GM21576 (cell line): Measurements from ENCODE around the gene PIMREG.

Experiments
- ATAC-seq: cut with Tn5 transposase; IDR thresholded peaks from one replicate; pipeline ENCODE4 v1.9.1; 2021; ENCODE audit warnings: mild to moderate bottlenecking, moderate library complexity; ENCODE audit not compliant: unreplicated experiment

PIMREG gene, protein sequence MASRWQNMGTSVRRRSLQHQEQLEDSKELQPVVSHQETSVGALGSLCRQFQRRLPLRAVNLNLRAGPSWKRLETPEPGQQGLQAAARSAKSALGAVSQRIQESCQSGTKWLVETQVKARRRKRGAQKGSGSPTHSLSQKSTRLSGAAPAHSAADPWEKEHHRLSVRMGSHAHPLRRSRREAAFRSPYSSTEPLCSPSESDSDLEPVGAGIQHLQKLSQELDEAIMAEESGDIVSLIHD

DNA sequence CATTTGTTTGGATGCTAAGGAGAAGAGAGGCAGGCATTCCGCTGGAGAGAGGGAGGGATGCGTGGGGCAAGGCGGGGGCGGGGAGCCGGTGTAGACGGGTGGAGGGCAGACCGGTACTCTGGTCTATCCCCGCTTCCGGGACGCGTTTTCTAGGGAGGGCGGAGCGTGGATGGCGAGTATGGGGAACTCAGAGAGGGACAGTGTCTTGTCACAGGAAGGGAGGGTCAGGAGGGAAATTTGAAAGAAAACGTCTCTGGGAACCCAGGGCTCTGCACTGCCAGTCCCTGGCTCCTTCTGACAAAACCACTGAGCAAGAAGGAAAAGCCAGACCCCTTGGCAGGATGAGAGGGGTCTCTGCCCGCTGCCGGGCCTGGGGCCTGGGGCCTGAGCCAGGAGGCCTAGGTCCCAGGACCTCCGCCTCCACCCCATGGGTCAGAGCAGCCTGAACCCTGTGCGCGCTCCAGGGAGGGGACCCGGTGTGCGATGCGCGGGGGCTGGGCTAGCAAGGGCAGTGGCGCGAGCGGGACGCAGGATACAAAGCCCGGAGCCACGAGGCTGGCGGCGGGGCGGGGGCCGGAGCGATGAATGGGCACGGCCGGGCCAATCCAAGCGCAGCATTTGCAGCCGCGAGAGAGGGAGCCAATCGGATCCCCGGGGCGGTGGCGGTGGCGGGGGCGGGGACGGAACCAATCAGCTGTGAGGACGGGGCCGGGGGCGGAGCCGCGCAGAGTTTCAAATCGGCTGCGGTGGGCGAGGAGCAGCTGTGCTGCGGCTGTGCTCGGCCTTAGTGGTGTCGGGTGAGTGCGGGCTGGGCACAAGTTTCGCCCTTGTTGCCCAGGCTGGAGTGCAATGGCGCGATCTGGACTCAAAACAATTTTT is at the start of gene PIMREG:
Gene PIMREG (plus strand): TSS at position 764 of the 879 bp plus-strand sequence. CDS start 656 bp downstream, outside the sequence.
- ATAC-seq = peak; percentile 74

- ATAC-seq = no peak
Measured at GRCh38 chr17:6398955-6399354, 45.3 kb upstream of the PIMREG start.

- no peak for ATAC-seq
Measured at GRCh38 chr17:6402258-6402657, 42.0 kb upstream of the PIMREG start.

GRCh38 chr17:6408276-6408675 is 36.0 kb upstream of the PIMREG start:
- ATAC-seq = no peak

DNA sequence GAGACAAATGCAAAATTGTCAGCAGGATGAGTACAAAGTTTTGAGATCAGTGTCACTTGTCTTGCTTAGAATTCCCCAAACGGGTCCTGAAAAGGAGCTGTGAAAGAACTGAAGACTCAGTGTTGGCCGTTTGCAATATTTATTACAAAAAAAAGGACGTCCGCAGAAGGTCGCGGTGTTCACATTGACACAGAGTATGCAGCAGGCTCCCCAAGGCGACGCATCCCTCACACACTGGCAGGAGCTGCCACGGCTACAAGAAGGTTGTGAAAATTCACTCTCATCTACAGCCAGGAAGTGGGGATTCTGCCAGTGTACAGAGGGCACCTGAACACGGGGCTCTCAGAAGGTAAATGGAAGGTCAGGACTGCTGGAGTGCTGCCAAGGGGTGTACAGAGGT is 35.5 kb upstream of the PIMREG start:
- ATAC-seq = no peak

DNA sequence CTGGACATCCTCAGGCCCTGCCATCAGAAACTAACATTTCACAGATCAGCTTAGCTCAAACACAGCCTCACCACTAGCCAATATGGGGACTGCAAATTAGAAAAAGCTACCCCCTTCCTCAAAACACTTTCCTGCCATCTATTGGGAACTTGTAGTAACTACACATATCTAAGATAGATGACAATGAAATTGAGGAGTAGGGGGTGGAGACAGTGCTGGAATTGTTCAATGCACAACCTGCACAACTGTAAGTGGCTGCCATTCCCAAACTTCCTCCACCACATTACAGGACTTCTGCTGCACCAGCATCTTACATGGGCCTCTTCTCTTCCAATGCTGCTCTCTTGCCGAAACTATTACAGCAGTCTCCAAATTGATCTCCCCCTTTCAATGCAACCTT is 31.2 kb upstream of the PIMREG start:
- no peak for ATAC-seq

DNA sequence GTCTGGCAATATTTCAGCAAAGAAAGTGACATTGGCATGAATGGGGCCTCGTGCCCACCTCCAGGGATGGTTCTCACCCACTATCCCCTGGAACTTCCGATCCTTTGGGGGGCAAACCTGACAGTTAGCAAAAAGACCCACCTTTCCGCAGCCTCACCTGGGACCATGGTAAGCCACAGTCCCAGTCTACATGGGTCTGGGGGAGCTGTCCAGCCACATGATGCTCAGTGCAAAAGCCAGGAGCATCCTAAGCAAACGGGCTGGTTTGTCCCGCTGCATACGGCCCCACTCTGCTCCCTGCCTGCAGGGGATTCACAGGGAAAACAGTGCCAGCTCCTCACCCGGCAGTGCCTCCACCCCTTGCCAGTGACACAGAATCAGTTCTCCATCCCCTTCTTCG is 28.6 kb upstream of the PIMREG start:
- ATAC-seq = no peak

DNA sequence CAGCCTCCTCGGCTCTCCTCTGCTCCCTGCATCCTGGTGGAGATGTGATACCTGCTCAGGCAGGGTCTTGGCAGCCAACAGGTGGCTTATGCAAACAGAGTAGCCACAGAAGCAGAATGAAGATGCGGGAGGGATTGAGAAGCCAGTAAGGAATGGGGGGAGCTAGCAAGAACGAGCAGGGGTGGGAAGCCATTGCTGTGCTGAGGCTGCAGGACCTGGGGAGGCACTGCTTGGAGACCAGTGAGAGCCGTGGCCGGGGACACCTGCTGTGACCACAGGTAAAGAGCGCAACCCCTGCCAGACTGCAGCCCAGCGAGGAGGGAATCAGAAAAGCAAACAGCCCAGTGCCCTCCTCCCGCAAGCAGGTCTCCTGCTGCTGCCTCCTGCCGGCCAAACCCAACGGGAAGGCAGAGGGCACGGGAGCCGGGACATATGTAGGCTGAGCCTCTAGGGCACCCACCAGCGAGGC is 24.0 kb upstream of the PIMREG start:
- no peak for ATAC-seq

DNA sequence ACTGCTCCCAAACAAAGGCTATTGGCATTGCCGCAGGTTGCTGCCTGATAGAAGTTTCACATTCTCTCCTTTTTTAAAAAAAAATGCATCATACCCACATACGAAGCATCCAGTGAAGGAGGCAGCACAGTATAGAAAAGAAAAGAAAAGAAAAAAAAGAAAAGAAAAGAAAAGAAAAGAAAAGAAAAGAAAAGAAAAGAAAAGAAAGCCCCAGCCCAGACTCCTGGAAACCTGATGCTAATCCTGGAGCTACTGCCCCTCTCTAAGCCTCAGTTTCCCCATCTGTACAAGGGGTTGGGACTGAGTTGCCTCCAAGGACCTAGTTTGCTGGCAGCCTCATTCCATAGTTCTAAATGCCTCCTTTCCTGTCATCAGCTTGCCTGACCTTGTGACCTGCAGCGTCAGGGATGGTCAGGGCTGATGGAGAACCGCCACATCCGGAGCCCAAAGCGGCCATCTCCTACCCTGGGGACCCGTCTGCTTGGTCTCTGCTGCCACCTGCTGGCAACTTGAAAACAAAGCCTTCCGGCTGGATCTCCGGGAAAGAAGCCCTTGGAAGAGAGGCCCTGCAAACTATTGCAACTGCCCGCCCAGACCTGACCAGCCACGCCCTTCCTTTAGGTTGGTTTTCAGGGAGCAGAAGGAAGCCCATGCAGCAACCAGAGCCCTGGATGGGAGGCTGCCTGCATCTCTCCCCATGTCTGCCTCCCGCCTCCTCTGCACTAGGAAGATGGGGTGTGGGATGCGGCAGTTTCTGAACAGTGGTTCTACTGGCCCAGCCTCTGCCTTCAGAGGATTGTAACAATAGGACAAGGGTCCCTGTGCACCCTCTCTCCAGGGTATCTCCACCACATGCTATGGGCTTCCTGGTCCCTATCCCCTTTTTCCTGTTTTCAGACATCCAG is 22.3 kb upstream of the PIMREG start:
- ATAC-seq = no peak

DNA sequence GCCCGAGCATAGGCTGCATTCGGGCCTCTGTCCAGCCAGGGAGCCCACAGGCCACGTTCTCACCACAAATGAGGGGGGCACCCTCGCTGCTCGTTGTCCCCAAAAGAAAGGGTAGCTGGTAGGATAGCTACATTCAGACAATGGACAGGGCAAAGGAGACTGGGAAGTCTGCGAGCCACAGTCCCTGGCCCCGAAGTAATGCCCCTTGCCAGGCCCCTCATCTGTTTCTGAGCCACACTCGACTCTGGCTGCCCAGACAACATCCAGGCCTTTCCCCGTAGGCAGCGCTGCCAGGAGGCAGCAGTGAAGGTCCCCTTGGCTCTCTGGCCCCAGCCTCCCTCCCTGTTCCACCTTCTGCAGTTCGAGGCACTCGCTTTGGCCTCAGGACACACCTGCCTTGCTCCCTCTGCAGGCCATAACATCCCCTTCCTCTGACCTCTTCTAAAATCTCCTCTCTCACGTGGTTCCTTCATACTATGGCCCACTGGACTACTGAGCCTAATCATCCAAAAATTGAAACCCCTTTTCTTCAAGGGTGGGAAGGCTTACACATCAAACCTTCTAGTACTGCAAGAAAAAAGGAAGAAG is 21.5 kb upstream of the PIMREG start:
- no peak for ATAC-seq

DNA sequence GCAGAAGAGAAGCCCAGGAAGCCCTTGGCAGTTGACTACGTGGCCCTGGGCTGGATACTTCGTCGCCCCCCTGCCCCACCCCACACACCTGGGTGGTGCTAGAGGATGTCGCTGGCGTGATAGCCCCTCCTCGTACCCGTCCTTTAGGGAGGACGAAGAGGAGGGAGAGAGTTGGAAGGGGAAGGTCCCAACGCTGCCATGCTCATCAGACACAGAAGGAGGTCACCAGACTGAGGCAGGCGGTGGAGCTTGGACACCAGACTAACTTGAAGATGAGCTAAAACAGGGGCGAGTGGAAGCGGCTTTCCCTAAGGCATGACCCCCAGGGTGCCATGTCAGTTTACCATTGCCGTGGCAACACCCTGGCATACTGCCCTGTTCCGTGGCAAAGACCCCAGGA is 20.3 kb upstream of the PIMREG start:
- ATAC-seq = no peak

DNA sequence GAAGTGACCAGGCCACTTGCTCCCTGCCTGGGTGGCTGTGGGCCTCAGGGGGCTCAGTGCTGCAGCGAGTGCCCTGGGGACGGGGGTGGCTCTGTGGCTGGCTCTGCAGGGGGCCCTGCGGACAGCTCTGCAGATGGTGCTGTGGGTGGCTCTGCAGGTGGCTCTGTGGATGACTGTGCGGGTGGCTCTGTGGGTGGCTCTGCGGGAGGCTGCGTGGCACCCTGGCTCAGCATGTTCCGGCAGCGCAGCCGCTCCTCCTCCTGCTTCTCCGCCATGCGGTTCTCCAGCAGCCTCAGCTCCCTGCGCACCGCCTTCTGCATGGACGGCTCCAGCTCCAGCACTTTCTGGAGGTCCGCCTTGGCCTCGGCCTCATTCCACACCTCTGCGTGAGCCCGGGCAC is 18.8 kb upstream of the PIMREG start:
- ATAC-seq = no peak

DNA sequence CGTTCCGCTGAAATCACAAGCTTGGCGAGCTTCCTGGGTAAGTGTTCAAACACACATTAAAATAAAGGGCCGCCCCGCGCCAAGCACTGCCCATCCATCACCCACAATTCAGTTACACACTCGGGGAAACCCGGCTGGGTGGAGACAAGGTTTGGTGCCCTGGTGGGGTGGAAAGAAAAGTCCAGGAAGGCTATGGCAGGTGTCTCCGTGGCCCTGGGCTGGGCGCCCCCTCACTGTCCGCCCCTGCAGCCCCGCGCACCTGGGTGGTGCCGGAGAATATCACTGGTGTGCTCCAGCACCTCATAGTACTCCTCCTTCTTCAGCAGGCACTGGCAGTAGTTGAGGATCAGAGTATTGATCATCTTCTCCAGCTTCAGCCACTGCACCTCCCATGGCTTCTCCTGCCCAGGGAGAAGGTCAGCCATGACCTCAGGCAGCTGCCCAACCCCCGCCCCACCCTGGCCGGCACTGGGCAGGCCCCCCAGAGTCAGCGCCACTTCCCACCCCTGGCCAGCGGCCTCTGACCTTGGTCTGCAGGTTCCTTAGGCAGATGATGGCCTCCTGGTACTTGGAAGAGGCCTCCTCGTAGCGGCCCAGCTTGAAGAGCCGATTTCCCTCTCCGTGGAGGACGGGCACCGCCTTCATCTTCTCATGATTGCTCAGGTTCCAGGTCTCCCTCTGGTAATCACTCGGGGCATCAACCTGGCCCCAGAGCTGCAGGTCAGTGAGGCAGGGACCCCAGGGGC is 17.7 kb upstream of the PIMREG start:
- ATAC-seq = no peak

DNA sequence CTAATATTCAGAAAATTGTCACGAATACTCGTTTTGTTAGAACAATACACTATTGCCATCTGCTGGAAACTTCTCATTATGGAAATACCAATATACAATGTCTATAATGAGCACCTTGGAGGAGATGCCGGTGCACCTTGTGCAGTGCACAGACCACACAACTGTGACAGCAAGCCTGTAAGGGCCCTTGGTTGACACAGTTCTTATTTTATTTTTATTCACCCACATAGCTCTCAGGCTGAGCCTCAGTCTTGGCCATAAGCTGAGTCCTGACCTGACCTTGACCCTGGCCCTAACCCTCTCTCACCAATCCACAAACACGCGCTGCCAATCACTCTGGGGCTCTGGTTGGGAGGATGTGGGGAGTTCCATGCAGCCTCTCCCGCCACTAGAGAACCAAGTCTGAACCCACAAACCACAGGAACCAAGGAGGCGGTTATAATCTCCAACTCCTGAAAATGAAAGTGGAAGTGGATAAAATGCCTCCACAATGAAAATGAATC is 16.9 kb upstream of the PIMREG start:
- no peak for ATAC-seq

DNA sequence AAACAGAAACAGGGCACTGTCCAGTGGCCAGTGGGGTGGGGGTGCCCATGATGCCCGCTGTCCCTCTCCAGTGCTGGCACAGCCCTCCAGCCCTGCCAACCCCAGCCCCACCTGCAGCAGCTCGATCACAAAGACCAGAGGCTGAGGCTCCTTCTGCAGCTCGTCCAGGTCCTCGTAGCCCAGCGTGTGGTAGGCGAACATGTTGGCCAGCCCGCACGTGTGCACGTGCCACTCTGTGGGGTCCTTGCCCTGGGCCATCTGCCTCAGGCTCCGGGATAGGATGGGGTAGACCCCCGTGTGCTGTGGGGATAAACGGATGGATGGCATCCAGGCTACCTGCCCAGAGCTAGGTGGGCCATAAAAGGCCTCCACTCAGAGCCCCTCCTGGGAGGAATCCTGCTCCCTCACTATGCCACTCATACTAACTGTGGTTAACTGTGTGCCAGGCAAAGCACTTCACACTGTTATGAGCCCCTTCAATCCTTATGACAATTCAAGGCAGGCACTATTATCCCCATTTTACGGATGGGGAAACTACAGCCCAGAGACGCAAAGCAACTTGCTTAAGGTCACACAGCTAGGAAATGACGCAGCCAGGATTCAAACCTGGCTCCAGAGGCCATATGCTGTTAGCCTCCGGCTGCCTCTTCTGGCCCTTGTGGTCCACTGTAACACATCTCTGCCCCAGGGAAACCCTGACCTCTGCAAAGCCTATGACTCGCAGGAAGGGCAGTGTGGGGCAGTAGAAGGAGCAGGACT is 15.9 kb upstream of the PIMREG start:
- ATAC-seq = no peak

DNA sequence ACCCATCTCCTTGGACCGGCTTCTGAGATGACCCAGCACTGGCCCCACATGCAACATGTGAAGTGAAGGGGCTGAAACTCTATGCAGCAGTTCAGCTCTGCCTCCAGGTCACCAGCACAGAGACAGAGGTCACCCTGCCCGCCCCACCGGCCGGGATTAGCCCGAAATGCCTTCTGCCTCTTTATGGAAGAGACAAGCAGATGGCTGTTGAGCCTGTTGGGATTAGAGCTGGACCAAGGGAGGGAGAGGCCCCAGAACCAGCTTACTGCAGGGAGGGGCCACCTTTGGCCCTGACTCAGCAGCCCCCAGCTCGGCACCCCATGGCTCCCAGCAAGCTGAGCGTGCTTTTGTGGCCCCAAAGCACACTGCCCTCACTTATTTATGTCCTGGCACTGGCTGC is 15.0 kb upstream of the PIMREG start:
- ATAC-seq = no peak

- ATAC-seq = no peak
Measured at GRCh38 chr17:6430769-6431168, 13.5 kb upstream of the PIMREG start.

DNA sequence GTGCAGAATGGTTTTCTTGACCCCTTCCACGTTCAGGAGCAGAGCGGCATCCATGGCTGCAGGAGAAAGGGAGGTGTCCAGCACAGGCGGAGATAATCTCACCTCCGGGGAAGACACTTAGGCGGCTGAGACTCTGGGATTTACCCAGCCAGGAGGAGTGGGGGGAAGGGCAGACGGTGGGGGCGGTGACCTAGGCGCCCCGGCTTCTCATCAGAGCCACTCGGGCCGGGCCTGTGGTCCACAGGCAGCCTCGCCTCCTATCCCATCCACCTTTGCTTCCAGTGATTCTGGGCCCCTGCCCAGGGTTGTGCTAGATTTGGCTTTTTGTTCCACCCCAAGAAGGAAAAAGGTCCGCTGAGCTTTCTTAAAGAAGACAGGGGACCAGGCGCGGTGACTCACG is 9.2 kb upstream of the PIMREG start, which contains the start of gene AIPL1:
Gene AIPL1 (minus strand): TSS at position 71 of the 400 bp plus-strand sequence. CDS start 17 bp downstream, at position 54.
- ATAC-seq = no peak

GRCh38 chr17:6435968-6436367 is 8.3 kb upstream of the PIMREG start:
- ATAC-seq = no peak
